Thoracic aorta (tissue), 2 donors: ENCODE results near the gene OLFML3. TPM values are rescaled to one million over a fixed set of nuclear protein-coding genes. Genes with fewer than 3 reads are reported as not detected.

ENCODE experiments used
- ATAC-seq: fragments of 150-250 bp; one replicate; pipeline ENCODE4 v1.8.0; 2017; ENCODE audit warnings: low read depth; ENCODE audit not compliant: insufficient number of reproducible peaks, low FRiP score
- DNase-seq: peaks from one replicate; pipeline ENCODE4 v3.0.0-alpha.2; 2020; ENCODE audit warnings: low spot score
- H3K27ac ChIP-seq, 2 donors: fragments of 200-600 bp; sonication (generic); 1 replicate in 1 of 2; 2 replicates in 1 of 2; pipeline ENCODE4 v1.5.1; 2016; ENCODE audit warnings: mild to moderate bottlenecking in 2 of 2, moderate library complexity in 2 of 2
- H3K27me3 ChIP-seq: fragments of 200-600 bp; sonication (generic); replicated peaks from 2 replicates; pipeline ENCODE4 v1.6.0; 2016; ENCODE audit warnings: mild to moderate bottlenecking; ENCODE audit not compliant: insufficient read depth
- H3K36me3 ChIP-seq: fragments of 200-600 bp; sonication (generic); one replicate; pipeline ENCODE4 v1.5.1; 2016
- H3K4me1 ChIP-seq, 2 donors: fragments of 200-600 bp; sonication (generic); 1 replicate in 1 of 2; 2 replicates in 1 of 2; pipeline versions ENCODE4 v1.5.1 to v1.6.0; 2016; ENCODE audit warnings: low read depth in 2 of 2, mild to moderate bottlenecking in 1 of 2; ENCODE audit not compliant: control insufficient read depth in 1 of 2
- H3K4me3 ChIP-seq: fragments of 200-600 bp; sonication (generic); 2 replicates; pipeline ENCODE4 v1.5.1; 2016; ENCODE audit warnings: mild to moderate bottlenecking
- H3K9me3 ChIP-seq: fragments of 200-600 bp; sonication (generic); 2 replicates; pipeline ENCODE4 v1.5.1; 2016
- total RNA-seq, 2 donors: library from RNA; depleted of rRNA; stranded (reverse); fragments of >200 nt; gene quantifications; one replicate each; pipeline versions ENCODE4 v1.1.0 to v1.2.3, GENCODE V29; 2016
- TF ChIP-seq, protein P1 (sequence below): fragments of 200-600 bp; sonication (generic); IDR thresholded peaks from one replicate; pipeline ENCODE4 v1.5.1; 2019; ENCODE audit warnings: antibody characterized with exemption

Gene OLFML3
- total RNA-seq, 2 donors from 2014 or later, result 56.0 to 63.9 TPM

DNA sequence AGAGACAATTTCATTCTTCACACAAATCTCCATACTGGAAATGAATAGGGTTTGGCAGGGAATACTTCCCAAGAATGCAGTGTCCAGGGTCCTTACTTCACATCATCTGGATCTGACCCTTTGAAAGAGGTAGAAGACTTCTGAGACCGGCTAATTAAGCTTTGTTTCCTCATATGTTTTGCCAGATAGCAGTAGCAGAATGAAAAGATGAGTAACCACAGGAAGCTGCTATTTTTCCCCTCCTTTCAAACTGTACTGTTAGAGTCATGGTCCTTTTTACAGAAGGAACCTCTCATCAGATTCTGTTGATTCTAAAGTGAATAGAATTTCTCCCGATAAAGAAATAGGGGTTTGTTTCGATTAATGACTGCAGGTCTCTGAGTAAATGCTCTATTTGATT lies 1.4 kb upstream of the OLFML3 start:
- TF ChIP-seq, protein P1, sequence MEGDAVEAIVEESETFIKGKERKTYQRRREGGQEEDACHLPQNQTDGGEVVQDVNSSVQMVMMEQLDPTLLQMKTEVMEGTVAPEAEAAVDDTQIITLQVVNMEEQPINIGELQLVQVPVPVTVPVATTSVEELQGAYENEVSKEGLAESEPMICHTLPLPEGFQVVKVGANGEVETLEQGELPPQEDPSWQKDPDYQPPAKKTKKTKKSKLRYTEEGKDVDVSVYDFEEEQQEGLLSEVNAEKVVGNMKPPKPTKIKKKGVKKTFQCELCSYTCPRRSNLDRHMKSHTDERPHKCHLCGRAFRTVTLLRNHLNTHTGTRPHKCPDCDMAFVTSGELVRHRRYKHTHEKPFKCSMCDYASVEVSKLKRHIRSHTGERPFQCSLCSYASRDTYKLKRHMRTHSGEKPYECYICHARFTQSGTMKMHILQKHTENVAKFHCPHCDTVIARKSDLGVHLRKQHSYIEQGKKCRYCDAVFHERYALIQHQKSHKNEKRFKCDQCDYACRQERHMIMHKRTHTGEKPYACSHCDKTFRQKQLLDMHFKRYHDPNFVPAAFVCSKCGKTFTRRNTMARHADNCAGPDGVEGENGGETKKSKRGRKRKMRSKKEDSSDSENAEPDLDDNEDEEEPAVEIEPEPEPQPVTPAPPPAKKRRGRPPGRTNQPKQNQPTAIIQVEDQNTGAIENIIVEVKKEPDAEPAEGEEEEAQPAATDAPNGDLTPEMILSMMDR, result no peak
- H3K27ac ChIP-seq, result no peak overlapping the region
- no peaks in the 10 kb centered on the region for H3K9me3 ChIP-seq
- H3K27me3 ChIP-seq, result no peaks in the 10 kb centered on the region
- H3K4me1 ChIP-seq, result peaks cover 14 to 62% of the 10 kb centered on the region in 2 donors
- ATAC-seq (no peak), DNase-seq (no peak)
- H3K36me3 ChIP-seq, result peaks cover 8% of the 10 kb centered on the region
- H3K4me3 ChIP-seq, result no peak overlapping the region

DNA sequence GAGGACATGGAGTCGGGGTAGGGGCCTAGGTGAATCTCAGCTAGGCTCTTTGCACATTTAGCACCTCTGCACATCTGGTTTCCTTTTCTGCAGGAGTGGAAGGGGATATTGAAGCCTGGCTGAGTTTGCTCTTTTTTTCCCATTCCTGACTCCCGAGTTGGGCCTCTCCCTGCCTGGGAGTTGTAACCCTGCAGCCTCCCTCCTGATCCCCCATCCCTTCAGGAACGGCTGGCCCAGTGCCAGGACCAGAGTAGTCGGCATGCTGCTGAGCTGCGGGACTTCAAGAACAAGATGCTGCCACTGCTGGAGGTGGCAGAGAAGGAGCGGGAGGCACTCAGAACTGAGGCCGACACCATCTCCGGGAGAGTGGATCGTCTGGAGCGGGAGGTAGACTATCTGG lies 836 bp downstream of the OLFML3 start:
- TF ChIP-seq, protein P1, result no peak
- Histone ChIP-seq H3K4me3 (peak overlapping the region; percentile 63), H3K27me3 (no peaks in the 10 kb centered on the region), H3K36me3 (no peaks in the 10 kb centered on the region), H3K9me3 (no peaks in the 10 kb centered on the region), H3K27ac (peak overlapping the region; percentile 67 to 76), H3K4me1 (peaks cover 13 to 77% of the 10 kb centered on the region in 2 donors)
- ATAC-seq, result no peak
- DNase-seq, result no peak

- DNase-seq (peak; percentile 28), ATAC-seq (no peak)
- TF ChIP-seq, protein P1, result no peak
- H3K9me3 ChIP-seq, result no peaks in the 10 kb centered on the region
- peak overlapping the region; percentile 45 to 75 for H3K27ac ChIP-seq
- peak overlapping the region; percentile 68 for H3K4me3 ChIP-seq
- no peaks in the 10 kb centered on the region for H3K36me3 ChIP-seq
- peaks cover 9 to 58% of the 10 kb centered on the region in 2 donors for H3K4me1 ChIP-seq
- no peaks in the 10 kb centered on the region for H3K27me3 ChIP-seq
Observed at GRCh38 chr1:113981962-113982931, 3.0 kb downstream of the OLFML3 start.

GRCh38 chr1:113982949-113983348 lies 3.7 kb downstream of the OLFML3 start:
- Histone ChIP-seq H3K9me3 (no peaks in the 10 kb centered on the region), H3K4me1 (peaks cover 9 to 58% of the 10 kb centered on the region in 2 donors), H3K27ac (peak overlapping the region; percentile 45 to 75), H3K27me3 (no peaks in the 10 kb centered on the region), H3K4me3 (peak overlapping the region; percentile 68), H3K36me3 (no peaks in the 10 kb centered on the region)
- no peak for ATAC-seq
- TF ChIP-seq, protein P1, result no peak
- DNase-seq, result no peak

DNA sequence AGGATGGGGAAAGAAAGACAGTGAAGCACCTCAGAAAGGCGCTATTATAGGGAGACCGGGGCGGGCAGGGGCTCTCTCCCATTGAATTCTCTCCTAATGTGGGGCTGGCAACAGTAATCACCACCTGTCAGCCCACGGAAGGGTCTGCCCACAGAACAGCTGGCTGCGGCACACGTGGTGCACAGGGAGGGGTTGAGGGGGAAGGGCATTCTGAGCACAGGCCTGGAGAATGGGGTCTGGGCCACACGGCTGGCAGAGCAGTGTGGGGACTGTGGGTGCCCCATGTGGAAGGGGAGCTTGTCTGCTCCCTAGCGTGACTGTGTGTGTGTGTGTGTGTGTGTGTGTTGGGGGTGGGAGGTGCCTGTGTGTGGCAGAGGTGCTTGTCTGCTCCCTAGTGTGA lies 4.1 kb downstream of the OLFML3 start:
- H3K4me3 ChIP-seq, result peak overlapping the region; percentile 68
- no peaks in the 10 kb centered on the region for H3K27me3 ChIP-seq
- no peaks in the 10 kb centered on the region for H3K36me3 ChIP-seq
- no peak for DNase-seq
- no peaks in the 10 kb centered on the region for H3K9me3 ChIP-seq
- no peak for ATAC-seq
- TF ChIP-seq, protein P1, result no peak
- peak overlapping the region; percentile 45 to 75 for H3K27ac ChIP-seq
- peaks cover 9 to 56% of the 10 kb centered on the region in 2 donors for H3K4me1 ChIP-seq
